OCI-LY1 (cell line): ENCODE measurements around the gene TNS3.

Source experiments
- H2AFZ ChIP-seq: fragments of 200-600 bp; sonication (generic), shearing (Covaris generic); 2 replicates; pipeline ENCODE4 v1.6.0; 2014; ENCODE audit warnings: antibody characterized with exemption, mild to moderate bottlenecking, low read length
- H3F3A ChIP-seq: fragments of 200-600 bp; sonication (generic), shearing (Covaris generic); 2 replicates; pipeline ENCODE4 v1.6.0; 2014; ENCODE audit warnings: mild to moderate bottlenecking, antibody characterized with exemption, low read length, moderate library complexity; ENCODE audit not compliant: insufficient read depth
- H3K27ac ChIP-seq: fragments of 200-600 bp; sonication (generic); 2 replicates; pipeline ENCODE4 v1.5.1; 2014; ENCODE audit warnings: low read length, mixed run types, mild to moderate bottlenecking, low read depth; ENCODE audit not compliant: poor library complexity, severe bottlenecking
- H3K27me3 ChIP-seq: fragments of 200-600 bp; sonication (generic); 2 replicates; pipeline ENCODE4 v1.6.0; 2014; ENCODE audit warnings: antibody characterized with exemption, mild to moderate bottlenecking, low read length, moderate library complexity; ENCODE audit not compliant: insufficient read depth
- H3K36me3 ChIP-seq: fragments of 200-600 bp; sonication (generic); 2 replicates; pipeline ENCODE4 v1.6.1; 2014; ENCODE audit warnings: mild to moderate bottlenecking, antibody characterized with exemption, low read length, moderate library complexity, mixed read lengths; ENCODE audit not compliant: insufficient read depth
- H3K4me1 ChIP-seq: fragments of 200-600 bp; sonication (generic); 2 replicates; pipeline ENCODE4 v1.5.1; 2014; ENCODE audit warnings: mild to moderate bottlenecking, low read length, moderate library complexity; ENCODE audit not compliant: insufficient read depth, severe bottlenecking
- H3K4me2 ChIP-seq: fragments of 200-600 bp; sonication (generic), shearing (Covaris generic); 2 replicates; pipeline ENCODE4 v1.6.1; 2014; ENCODE audit warnings: low read length
- H3K4me3 ChIP-seq: fragments of 200-600 bp; sonication (generic); 2 replicates; pipeline ENCODE4 v1.5.1; 2014; ENCODE audit warnings: low read length, low read depth, mild to moderate bottlenecking, mixed read lengths; ENCODE audit not compliant: poor library complexity, severe bottlenecking
- H3K79me2 ChIP-seq: fragments of 200-600 bp; shearing (Covaris generic); 2 replicates; pipeline ENCODE4 v1.6.1; 2016; ENCODE audit warnings: mixed run types, low read length, mixed read lengths; ENCODE audit not compliant: insufficient read depth
- H3K9ac ChIP-seq: fragments of 200-600 bp; sonication (generic), shearing (Covaris generic); 2 replicates; pipeline ENCODE4 v1.6.1; 2014; ENCODE audit warnings: mild to moderate bottlenecking, low read length, mixed read lengths
- H3K9me2 ChIP-seq: fragments of 200-600 bp; sonication (generic), shearing (Covaris generic); 2 replicates; pipeline ENCODE4 v1.6.1; 2014; ENCODE audit warnings: low read depth, mild to moderate bottlenecking, low read length, mixed read lengths
- H3K9me3 ChIP-seq: fragments of 200-600 bp; shearing (Covaris generic); 2 replicates; pipeline ENCODE4 v1.6.1; 2014; ENCODE audit warnings: low read length, mixed read lengths
- H4K20me1 ChIP-seq: fragments of 200-600 bp; sonication (generic), shearing (Covaris generic); 2 replicates; pipeline ENCODE4 v1.6.0; 2016; ENCODE audit warnings: mild to moderate bottlenecking, low read length; ENCODE audit not compliant: insufficient read depth
- EZH2 ChIP-seq: fragments of 200-600 bp; sonication (generic), shearing (Covaris generic); IDR thresholded peaks from 2 replicates; pipeline ENCODE4 v1.8.0; 2017; ENCODE audit warnings: borderline replicate concordance, mixed run types, mild to moderate bottlenecking, antibody characterized with exemption, low read length, moderate library complexity, mixed read lengths
- TF ChIP-seq, protein P1 (sequence below): fragments of 200-600 bp; sonication (generic), shearing (Covaris generic); IDR thresholded peaks from 2 replicates; pipeline ENCODE4 v1.5.1; 2017; ENCODE audit warnings: mild to moderate bottlenecking, antibody characterized with exemption, low read length, moderate library complexity, mixed read lengths

TNS3 gene

DNA sequence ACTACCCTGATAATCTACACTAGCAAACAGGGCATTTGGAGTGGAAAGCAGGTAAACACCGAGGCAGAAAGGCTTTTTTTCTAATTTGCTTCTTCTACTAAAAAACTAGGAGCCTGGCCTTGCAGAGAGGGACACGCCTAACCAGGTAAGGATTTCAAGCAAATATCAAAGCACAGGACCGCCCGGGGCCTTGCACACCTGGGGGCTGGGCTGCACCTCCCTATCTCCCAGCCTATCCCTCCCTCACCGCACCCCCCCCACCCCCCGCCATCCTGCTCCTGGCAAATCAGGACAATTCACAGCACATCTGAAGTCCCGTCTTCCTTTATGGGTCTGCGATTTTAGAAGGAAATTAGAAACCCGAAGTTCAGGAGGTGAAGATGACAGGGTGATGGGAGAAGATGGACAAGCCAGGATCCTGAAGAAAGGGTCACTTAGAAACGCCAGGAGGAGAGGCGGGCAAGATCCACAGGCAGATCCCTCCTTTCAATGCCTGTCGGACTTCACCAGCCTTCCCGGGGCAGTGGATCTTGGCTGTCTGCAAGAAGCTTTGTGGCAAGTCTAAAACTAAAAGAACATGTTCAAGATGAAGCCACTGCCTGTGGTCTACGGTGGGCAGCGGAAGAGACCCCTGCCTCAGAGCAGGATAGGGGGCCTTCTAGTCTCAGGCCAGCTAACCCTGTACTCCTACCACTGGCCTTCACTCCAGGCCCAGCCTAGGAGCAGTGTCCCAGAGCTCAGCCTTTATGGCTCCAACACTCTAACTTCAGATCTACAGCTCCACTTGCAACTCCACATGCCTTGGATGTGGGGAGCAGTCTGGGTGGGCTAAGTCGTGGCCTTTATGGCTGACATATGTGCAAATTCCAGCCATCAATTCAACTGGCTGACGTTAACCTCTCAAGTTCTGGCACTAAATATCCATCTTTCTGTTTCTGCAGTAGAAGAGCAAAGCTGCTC is 43.9 kb downstream of the TNS3 start:
- Histone ChIP-seq H3K9me3 (no peaks in the 10 kb centered on the region), H3K36me3 (peaks cover 11% of the 10 kb centered on the region), H2AFZ (no peak overlapping the region), H3K27ac (no peak overlapping the region), H3K9ac (no peak overlapping the region), H3K4me2 (no peak overlapping the region), H3K9me2 (no peaks in the 10 kb centered on the region), H3K27me3 (no peaks in the 10 kb centered on the region), H3K79me2 (peaks cover 42% of the 10 kb centered on the region), H3F3A (no peaks in the 10 kb centered on the region), H3K4me3 (no peak overlapping the region), H4K20me1 (no peaks in the 10 kb centered on the region), H3K4me1 (peaks cover 57% of the 10 kb centered on the region)
- TF ChIP-seq EZH2 = no peak
- TF ChIP-seq, protein P1, sequence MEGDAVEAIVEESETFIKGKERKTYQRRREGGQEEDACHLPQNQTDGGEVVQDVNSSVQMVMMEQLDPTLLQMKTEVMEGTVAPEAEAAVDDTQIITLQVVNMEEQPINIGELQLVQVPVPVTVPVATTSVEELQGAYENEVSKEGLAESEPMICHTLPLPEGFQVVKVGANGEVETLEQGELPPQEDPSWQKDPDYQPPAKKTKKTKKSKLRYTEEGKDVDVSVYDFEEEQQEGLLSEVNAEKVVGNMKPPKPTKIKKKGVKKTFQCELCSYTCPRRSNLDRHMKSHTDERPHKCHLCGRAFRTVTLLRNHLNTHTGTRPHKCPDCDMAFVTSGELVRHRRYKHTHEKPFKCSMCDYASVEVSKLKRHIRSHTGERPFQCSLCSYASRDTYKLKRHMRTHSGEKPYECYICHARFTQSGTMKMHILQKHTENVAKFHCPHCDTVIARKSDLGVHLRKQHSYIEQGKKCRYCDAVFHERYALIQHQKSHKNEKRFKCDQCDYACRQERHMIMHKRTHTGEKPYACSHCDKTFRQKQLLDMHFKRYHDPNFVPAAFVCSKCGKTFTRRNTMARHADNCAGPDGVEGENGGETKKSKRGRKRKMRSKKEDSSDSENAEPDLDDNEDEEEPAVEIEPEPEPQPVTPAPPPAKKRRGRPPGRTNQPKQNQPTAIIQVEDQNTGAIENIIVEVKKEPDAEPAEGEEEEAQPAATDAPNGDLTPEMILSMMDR = no peak

DNA sequence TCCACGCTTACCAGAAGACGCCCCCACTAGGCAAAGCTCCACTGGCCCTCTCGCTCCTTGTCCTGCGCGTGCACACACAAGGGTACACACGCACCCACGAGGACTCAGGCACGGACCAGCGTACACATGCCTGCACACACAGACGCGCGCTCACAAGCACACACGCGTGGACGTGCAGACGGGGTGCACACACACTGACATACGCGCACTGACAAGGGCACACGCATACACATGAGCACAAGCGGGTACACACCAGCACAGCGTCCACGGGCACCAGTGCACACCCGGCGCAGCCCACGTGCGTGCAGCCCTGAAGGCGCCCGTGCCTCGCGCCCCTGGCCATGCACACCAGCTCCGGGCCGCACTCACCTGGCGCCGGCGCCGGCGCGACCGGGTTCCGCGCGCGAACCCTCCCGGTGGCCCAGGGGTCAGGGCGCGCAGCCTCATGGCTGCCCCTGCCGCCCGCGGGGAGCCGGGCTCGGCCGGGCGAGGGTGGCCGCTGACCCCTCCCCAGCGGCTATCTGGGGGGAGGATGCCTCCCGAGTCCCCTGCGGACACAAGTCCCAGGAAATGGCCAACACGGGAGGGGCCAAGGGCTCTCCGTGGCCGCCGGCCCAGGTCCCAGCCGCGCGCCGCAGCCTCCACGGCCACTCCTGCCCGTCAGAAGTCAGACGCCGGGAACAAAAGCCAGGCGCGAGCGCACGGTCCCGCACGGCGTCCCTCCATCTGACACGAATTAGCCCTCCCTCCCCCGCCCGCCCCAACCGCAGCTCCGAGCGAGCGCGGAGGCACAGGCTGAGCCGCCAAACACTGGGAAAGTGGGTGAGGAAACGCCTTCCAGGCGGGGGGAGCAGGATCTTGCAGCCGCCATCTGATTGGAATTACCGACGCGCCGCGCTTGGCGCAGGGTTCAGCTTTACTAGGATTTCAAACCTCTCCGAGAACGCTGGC is 45.0 kb downstream of the TNS3 start:
- no peak overlapping the region for H3K4me2 ChIP-seq
- H3F3A ChIP-seq = no peaks in the 10 kb centered on the region
- no peak overlapping the region for H3K27ac ChIP-seq
- no peak overlapping the region for H2AFZ ChIP-seq
- no peak overlapping the region for H3K9ac ChIP-seq
- H3K4me1 ChIP-seq = peaks cover 48% of the 10 kb centered on the region
- TF ChIP-seq EZH2 = no peak
- TF ChIP-seq, protein P1 = no peak
- no peak overlapping the region for H3K4me3 ChIP-seq
- H3K36me3 ChIP-seq = peaks cover 18% of the 10 kb centered on the region
- no peaks in the 10 kb centered on the region for H3K27me3 ChIP-seq
- peaks cover 45% of the 10 kb centered on the region for H3K79me2 ChIP-seq
- H4K20me1 ChIP-seq = no peaks in the 10 kb centered on the region
- H3K9me2 ChIP-seq = no peaks in the 10 kb centered on the region
- H3K9me3 ChIP-seq = peaks cover 7% of the 10 kb centered on the region

DNA sequence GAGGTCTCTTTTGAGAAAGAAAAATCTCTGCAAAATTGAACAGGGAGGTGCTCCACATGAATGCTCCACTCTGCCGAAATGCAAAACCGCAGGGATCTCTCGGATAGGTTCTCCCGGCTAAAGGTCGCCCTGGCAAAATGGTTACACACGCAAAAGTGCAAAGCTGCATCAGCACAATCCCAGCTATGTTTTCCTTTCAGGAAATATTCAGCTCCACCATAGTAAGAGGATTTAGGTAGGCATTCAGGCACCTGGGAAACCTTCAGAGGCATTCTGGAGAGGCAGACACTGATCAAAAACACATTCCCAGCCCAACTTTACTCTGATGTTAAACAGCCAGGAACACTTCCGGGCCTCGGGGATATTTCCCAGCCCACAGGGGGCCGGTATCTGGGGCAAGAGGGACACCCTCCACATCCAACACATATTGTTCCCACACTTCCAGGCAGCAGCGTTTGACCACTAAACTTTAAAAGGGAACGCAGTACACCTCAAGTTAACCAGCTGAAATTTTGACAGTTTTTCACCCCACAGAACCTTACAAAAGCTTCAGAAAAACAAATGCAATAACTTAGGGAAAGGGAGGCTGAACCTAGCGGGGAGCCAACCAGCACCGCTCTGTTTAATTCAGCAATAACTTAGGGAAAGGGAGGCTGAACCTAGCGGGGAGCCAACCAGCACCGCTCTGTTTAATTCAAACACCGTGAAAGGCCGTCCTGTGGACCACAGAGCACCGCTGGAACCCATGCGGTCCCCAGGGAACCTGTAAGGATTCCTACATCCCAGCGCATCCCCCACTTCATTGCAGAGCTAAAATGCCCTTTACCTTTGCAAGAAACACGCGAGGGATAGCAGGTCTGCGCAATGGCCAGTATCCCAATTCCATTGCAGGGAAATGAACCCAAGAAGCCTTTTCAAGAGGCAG is 45.9 kb downstream of the TNS3 start:
- Histone ChIP-seq H2AFZ (no peak overlapping the region), H3K4me1 (peaks cover 38% of the 10 kb centered on the region), H3K4me2 (no peak overlapping the region), H3K27me3 (no peaks in the 10 kb centered on the region), H3K9me2 (no peaks in the 10 kb centered on the region), H3K79me2 (peaks cover 49% of the 10 kb centered on the region), H3K4me3 (no peak overlapping the region), H3K36me3 (peaks cover 22% of the 10 kb centered on the region), H3K27ac (peak overlapping the region; percentile 6), H4K20me1 (no peaks in the 10 kb centered on the region), H3K9me3 (peaks cover 8% of the 10 kb centered on the region), H3K9ac (no peak overlapping the region), H3F3A (no peaks in the 10 kb centered on the region)
- TF ChIP-seq EZH2 = no peak
- TF ChIP-seq, protein P1 = no peak
